ENCODE results near the gene ADAMTS18. TPM values are rescaled to one million over a fixed set of nuclear protein-coding genes. Genes with fewer than 3 reads are reported as not detected.

The ADAMTS18 gene
- total RNA-seq, 1 donor from 2014 or later: 0.98 TPM

GRCh38 chr16:77430360-77430759 is 4.5 kb downstream of the ADAMTS18 start:
- no peak for TF ChIP-seq CTCF (conservative IDR thresholded peaks at IDR 0.05; ENCODE audit: low read depth, low read length)
- H3K4me3 ChIP-seq (ENCODE audit: low read depth, low read length): no peak overlapping the region
- no peak for DNase-seq (ENCODE audit: low read depth)

- H3K4me3 ChIP-seq (ENCODE audit: low read depth, low read length): no peak overlapping the region
- no peak for DNase-seq (ENCODE audit: low read depth)
- no peak for TF ChIP-seq CTCF (conservative IDR thresholded peaks at IDR 0.05; ENCODE audit: low read depth, low read length)
These were observed 9.8 kb downstream of the ADAMTS18 start for GRCh38 chr16:77424871-77425604.

- H3K4me3 ChIP-seq (ENCODE audit: low read depth, low read length): no peak overlapping the region
- TF ChIP-seq CTCF (conservative IDR thresholded peaks at IDR 0.05; ENCODE audit: low read depth, low read length): no peak
- DNase-seq (ENCODE audit: low read depth): no peak
These were observed 12.5 kb downstream of the ADAMTS18 start for GRCh38 chr16:77422196-77422784.

DNA sequence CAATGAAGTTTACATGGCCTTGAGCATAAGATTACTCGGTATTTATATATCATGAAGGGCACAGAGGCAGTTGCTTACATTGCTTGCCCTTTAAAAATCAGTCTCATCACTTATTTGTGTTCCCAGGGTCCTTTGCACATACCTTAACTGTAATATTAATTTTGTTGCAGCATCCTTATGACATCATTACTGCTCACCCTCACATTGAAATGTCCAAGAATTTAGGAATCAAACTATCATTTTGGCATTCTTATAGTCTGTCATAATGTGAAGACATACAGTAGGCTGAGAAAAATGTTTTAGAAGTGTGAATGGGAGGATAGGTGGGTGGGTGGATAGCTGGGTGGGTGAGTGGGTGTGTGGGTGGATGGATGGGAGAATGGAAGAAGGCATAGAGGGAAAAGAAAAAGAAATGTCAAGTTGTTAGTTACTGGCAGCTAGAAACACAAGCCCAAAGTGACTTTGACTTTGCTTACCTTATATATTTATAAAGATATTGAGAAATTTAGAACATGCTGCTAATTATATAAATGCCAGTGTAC is 17.8 kb downstream of the ADAMTS18 start:
- DNase-seq (ENCODE audit: low read depth): no peak
- H3K4me3 ChIP-seq (ENCODE audit: low read depth, low read length): no peak overlapping the region
- no peak for TF ChIP-seq CTCF (conservative IDR thresholded peaks at IDR 0.05; ENCODE audit: low read depth, low read length)

GRCh38 chr16:77414752-77415231 is 20.0 kb downstream of the ADAMTS18 start:
- no peak for TF ChIP-seq CTCF (conservative IDR thresholded peaks at IDR 0.05; ENCODE audit: low read depth, low read length)
- no peak for DNase-seq (ENCODE audit: low read depth)
- H3K4me3 ChIP-seq (ENCODE audit: low read depth, low read length): no peak overlapping the region

GRCh38 chr16:77410449-77410848 is 24.4 kb downstream of the ADAMTS18 start:
- no peak for DNase-seq (ENCODE audit: low read depth)
- no peak for TF ChIP-seq CTCF (conservative IDR thresholded peaks at IDR 0.05; ENCODE audit: low read depth, low read length)
- no peak overlapping the region for H3K4me3 ChIP-seq (ENCODE audit: low read depth, low read length)

All from epithelial cell of proximal tubule (primary cell).